DMS53 (cell line): ENCODE results near the gene COL11A1.
"Not testable (repeated sequence)": the region's sequence is repeated elsewhere in the genome, so short reads cannot be mapped to it uniquely, and the experiment has no call there.

ENCODE experiments used
- DNase-seq: peaks from one replicate; lab custom pipeline; 2025; lab: John Stamatoyannopoulos, UW

Gene COL11A1

GRCh38 chr1:103108376-103109150 is at the start of gene COL11A1:
TSS of gene COL11A1 (minus strand) at chr1:103108522. CDS start at chr1:103108178, 344 bp downstream.
- DNase-seq = no peak

- DNase-seq = no peak
Measured at GRCh38 chr1:103156966-103157365, 48.6 kb upstream of the COL11A1 start.

- DNase-seq = no peak
Measured at GRCh38 chr1:103146166-103146565, 37.8 kb upstream of the COL11A1 start.

- DNase-seq = no peak
Measured at GRCh38 chr1:103145449-103145848, 37.1 kb upstream of the COL11A1 start.

- DNase-seq = no peak
Measured at GRCh38 chr1:103144681-103145080, 36.4 kb upstream of the COL11A1 start.

- DNase-seq = no peak
Measured at GRCh38 chr1:103142461-103142860, 34.1 kb upstream of the COL11A1 start.

GRCh38 chr1:103129796-103130195 is 21.5 kb upstream of the COL11A1 start:
- peak; percentile 36 for DNase-seq

- no peak for DNase-seq
Measured at GRCh38 chr1:103129255-103129654, 20.9 kb upstream of the COL11A1 start.

GRCh38 chr1:103128256-103128655 is 19.9 kb upstream of the COL11A1 start:
- DNase-seq = not testable (repeated sequence)

GRCh38 chr1:103125219-103125618 is 16.9 kb upstream of the COL11A1 start:
- no peak for DNase-seq

GRCh38 chr1:103122983-103123720 is 14.8 kb upstream of the COL11A1 start:
- DNase-seq = no peak

GRCh38 chr1:103120981-103121380 is 12.7 kb upstream of the COL11A1 start:
- no peak for DNase-seq

- DNase-seq = no peak
Measured at GRCh38 chr1:103112546-103112945, 4.2 kb upstream of the COL11A1 start.

- no peak for DNase-seq
Measured at GRCh38 chr1:103111926-103112325, 3.6 kb upstream of the COL11A1 start.

- DNase-seq = no peak
Measured at GRCh38 chr1:103110701-103111100, 2.4 kb upstream of the COL11A1 start.

GRCh38 chr1:103109311-103109920 is 1.1 kb upstream of the COL11A1 start:
- no peak for DNase-seq

GRCh38 chr1:103107741-103108375 is 464 bp downstream of the COL11A1 start:
- peak; percentile 25 for DNase-seq

- peak; percentile 87 for DNase-seq
Measured at GRCh38 chr1:103106426-103107341, 1.6 kb downstream of the COL11A1 start.

- DNase-seq = no peak
Measured at GRCh38 chr1:103101399-103101798, 6.9 kb downstream of the COL11A1 start.

GRCh38 chr1:103089221-103089620 is 19.1 kb downstream of the COL11A1 start:
- DNase-seq = no peak

- DNase-seq = no peak
Measured at GRCh38 chr1:103087256-103087655, 21.1 kb downstream of the COL11A1 start.
